ENCODE data around the gene STAT4. TPM values are rescaled to one million over a fixed set of nuclear protein-coding genes. Genes with fewer than 3 reads are reported as not detected.

STAT4 gene
- total RNA-seq, 2 experiments from 2014 or later, result 80.6 to 81.0 TPM

GRCh38 chr2:191143791-191144190 is 7.0 kb downstream of the STAT4 start:
- Mint-ChIP-seq H3K27ac (peak overlapping the region; percentile 1), H3K27me3 (no peaks in the 10 kb centered on the region), H3K4me3 (no peak overlapping the region), H3K36me3 (peaks cover 65% of the 10 kb centered on the region), H3K4me1 (peaks cover 62% of the 10 kb centered on the region), H3K9me3 (peaks cover 16% of the 10 kb centered on the region)
- no peak for DNase-seq

DNA sequence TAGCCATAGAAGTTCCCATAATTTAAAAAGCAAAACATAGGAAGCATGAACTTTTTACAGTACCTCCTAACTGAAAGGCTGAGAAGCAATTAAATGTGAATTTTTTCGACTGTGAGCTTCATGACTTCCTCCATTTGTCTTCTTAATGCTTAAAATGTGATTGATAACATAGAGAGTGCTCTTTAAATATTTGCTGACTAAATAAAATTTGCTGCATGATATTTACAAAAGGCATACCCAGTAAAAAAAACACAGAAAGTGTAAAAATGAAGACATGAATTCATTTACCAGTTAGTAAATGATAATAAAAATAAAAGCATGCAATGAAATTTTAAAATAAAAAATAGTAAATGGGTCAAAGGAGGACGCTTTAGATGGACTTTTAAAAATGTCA is 21.9 kb downstream of the STAT4 start:
- Mint-ChIP-seq H3K36me3 (peaks cover 66% of the 10 kb centered on the region), H3K9me3 (peaks cover 9% of the 10 kb centered on the region), H3K4me3 (no peak overlapping the region), H3K4me1 (peaks cover 49% of the 10 kb centered on the region), H3K27ac (peak overlapping the region; percentile 86), H3K27me3 (no peaks in the 10 kb centered on the region)
- no peak for DNase-seq

DNA sequence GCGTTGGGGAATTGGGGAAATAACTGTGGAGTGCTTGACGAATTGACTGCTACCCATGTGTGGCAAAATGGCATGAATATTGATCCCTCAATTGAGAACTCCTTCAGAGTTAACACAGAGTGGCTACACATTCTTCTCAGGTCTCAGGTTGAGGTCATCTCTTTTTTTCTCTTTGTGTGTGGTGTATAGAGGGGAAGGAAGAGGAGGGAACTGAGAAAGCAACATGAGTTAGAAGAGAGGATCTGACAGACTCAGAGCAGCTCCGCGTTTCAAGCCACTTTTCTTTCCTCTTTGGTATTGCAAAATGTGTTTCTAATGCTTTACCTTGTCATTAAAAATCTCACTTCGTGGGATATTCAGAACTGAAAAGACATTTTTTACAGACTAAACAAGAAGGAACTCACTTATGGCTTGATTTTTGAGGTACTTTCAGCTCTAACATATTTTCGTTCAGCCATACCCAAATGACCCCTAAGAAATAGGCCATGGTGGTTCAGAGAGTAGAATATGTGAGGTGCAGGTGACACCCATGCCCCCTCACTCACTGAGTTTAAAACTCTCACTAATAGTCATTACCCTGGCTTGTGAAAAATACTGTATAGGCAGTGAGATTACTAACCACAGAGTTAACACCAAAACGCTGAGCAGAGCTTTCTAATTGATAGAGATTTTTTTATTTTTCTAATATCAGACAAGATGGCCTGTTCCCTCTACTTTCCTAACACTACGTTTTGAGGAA is 22.5 kb downstream of the STAT4 start:
- Mint-ChIP-seq H3K4me1 (peaks cover 47% of the 10 kb centered on the region), H3K9me3 (peaks cover 9% of the 10 kb centered on the region), H3K27ac (peak overlapping the region; percentile 86), H3K36me3 (peaks cover 67% of the 10 kb centered on the region), H3K27me3 (no peaks in the 10 kb centered on the region), H3K4me3 (peak overlapping the region; percentile 58)
- no peak for DNase-seq

GRCh38 chr2:191127235-191127634 is 23.6 kb downstream of the STAT4 start:
- H3K4me3 Mint-ChIP-seq, result no peak overlapping the region
- DNase-seq, result no peak
- H3K4me1 Mint-ChIP-seq, result peaks cover 54% of the 10 kb centered on the region
- H3K27ac Mint-ChIP-seq, result peak overlapping the region; percentile 86
- peaks cover 67% of the 10 kb centered on the region for H3K36me3 Mint-ChIP-seq
- no peaks in the 10 kb centered on the region for H3K27me3 Mint-ChIP-seq
- H3K9me3 Mint-ChIP-seq, result peaks cover 7% of the 10 kb centered on the region

GRCh38 chr2:191126386-191127085 is 24.3 kb downstream of the STAT4 start:
- H3K27ac Mint-ChIP-seq, result peak overlapping the region; percentile 40
- H3K36me3 Mint-ChIP-seq, result peaks cover 64% of the 10 kb centered on the region
- H3K9me3 Mint-ChIP-seq, result peaks cover 7% of the 10 kb centered on the region
- DNase-seq, result no peak
- no peaks in the 10 kb centered on the region for H3K27me3 Mint-ChIP-seq
- no peak overlapping the region for H3K4me3 Mint-ChIP-seq
- peaks cover 51% of the 10 kb centered on the region for H3K4me1 Mint-ChIP-seq

DNA sequence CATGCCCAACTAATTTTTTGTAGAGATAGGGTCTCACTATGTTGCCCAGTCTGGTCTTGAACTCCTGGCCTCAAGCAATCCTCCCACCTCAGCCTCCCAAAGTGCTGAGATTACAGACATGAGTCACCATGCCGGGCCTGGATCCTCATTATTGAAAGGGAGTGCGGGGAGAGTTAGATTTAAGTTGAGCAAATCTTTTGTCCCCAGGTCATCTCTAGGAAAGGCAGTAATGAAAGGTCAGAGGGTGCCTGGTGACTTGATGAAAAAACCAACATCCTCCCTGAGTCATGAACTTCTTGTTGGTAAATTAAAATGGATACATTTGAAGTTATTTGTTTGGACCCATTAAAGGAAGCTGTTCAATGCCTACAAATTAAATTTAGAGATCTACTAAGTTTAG is 25.1 kb downstream of the STAT4 start:
- Mint-ChIP-seq H3K36me3 (peaks cover 68% of the 10 kb centered on the region), H3K27ac (no peak overlapping the region), H3K4me3 (no peak overlapping the region)

DNA sequence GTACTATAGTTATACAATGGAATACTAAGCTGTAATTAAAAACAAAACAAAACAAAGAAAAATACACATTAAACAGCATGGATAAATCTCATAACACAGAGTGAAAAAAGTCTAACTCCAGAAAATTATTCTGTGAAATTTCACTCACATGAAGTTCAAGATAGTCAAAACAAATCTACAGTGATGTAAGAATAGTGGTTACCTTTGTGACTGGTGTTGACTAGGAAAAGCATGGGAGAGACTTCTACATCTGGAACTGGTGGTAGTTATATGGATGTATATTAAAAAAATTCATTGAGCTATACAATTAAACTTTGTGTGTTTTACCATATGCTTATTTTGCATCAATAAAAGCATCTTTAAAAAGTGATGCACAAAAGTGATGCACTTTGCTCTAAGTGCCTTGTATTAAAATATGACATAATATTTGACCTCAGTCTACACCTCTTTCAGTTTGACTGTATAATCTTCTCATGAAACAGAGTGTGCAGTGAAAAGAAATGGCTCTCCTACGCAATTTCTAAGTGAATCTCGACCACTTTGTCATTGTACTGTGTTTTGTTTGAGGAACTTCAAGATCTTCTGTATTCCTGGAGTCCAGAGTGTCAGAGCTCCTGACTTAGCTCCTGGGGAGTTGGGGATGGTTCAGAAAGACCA is 28.0 kb downstream of the STAT4 start:
- Mint-ChIP-seq H3K9me3 (peaks cover 5% of the 10 kb centered on the region), H3K27me3 (no peaks in the 10 kb centered on the region), H3K27ac (peak overlapping the region; percentile 43), H3K4me1 (peaks cover 47% of the 10 kb centered on the region), H3K36me3 (peaks cover 75% of the 10 kb centered on the region), H3K4me3 (no peak overlapping the region)
- no peak for DNase-seq

More for the DNA sequence above, 25.1 kb downstream of the STAT4 start:
- peaks cover 6% of the 10 kb centered on the region for H3K9me3 Mint-ChIP-seq
- H3K4me1 Mint-ChIP-seq, result peaks cover 51% of the 10 kb centered on the region
- no peak for DNase-seq
- no peaks in the 10 kb centered on the region for H3K27me3 Mint-ChIP-seq

DNA sequence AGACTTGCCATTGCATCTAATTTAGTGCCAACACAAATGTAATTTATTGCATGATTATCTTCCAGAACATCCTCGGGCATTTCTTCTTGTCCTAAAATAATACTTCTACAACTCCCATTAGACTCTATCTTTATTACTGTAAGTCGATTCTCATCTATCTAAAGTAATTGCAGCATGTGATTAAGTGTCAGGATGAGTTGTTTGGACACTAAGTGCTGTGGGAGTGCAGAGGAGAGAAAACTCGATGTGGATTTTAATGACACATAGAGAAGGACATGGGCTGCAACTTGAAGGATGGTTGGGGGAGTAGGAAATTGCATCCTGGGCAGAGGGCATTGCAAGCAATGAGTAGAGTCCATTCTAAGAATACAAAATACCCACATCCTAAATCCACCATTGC is 33.5 kb downstream of the STAT4 start:
- Mint-ChIP-seq H3K9me3 (peaks cover 2% of the 10 kb centered on the region), H3K4me1 (peaks cover 60% of the 10 kb centered on the region), H3K36me3 (peaks cover 79% of the 10 kb centered on the region), H3K27ac (no peak overlapping the region), H3K4me3 (no peak overlapping the region), H3K27me3 (no peaks in the 10 kb centered on the region)
- DNase-seq, result no peak

DNA sequence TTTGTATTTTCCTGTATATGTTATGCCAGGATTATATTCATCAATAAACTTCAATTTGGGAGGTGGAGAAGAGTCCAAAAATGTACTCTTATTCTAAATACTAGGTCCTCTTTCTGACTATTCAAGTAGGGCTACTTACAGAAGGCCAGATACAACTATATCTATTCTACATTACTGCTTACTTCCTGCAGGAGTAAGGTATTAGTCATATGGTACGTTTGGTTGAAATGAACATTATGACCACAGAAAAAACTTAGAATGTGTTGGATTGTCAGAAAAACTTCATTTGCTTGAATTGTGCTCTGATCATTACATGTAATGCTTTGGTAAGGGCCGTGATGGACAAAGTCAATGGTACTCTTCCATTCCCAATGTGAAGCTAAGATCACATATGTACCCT is 35.0 kb downstream of the STAT4 start:
- Mint-ChIP-seq H3K4me3 (no peak overlapping the region), H3K27me3 (no peaks in the 10 kb centered on the region), H3K9me3 (peaks cover 2% of the 10 kb centered on the region), H3K36me3 (peaks cover 74% of the 10 kb centered on the region), H3K27ac (peak overlapping the region; percentile 95), H3K4me1 (peaks cover 67% of the 10 kb centered on the region)
- DNase-seq, result no peak

DNA sequence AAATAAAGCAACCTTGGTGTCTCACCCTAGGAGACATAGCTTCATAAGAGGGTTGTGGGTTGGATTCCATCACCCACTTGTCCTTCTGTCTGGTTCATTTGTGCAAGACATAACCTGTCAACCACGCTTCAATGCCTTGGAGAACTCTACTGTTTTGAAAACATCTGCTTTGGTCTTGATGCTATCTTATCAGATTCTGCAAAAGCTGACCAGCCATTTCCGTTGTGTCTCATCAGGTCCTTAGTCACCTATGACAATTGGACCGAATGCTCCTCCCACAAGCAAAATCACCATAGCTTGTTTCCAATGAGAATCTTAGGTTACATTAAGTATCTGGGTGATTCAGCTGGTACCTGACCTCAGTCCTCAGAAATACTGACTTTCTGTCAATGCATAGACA is 35.4 kb downstream of the STAT4 start:
- peaks cover 73% of the 10 kb centered on the region for H3K36me3 Mint-ChIP-seq
- peak; percentile 49 for DNase-seq
- peak overlapping the region; percentile 25 for H3K4me3 Mint-ChIP-seq
- no peaks in the 10 kb centered on the region for H3K27me3 Mint-ChIP-seq
- peaks cover 68% of the 10 kb centered on the region for H3K4me1 Mint-ChIP-seq
- peaks cover 2% of the 10 kb centered on the region for H3K9me3 Mint-ChIP-seq
- H3K27ac Mint-ChIP-seq, result peak overlapping the region; percentile 95

DNA sequence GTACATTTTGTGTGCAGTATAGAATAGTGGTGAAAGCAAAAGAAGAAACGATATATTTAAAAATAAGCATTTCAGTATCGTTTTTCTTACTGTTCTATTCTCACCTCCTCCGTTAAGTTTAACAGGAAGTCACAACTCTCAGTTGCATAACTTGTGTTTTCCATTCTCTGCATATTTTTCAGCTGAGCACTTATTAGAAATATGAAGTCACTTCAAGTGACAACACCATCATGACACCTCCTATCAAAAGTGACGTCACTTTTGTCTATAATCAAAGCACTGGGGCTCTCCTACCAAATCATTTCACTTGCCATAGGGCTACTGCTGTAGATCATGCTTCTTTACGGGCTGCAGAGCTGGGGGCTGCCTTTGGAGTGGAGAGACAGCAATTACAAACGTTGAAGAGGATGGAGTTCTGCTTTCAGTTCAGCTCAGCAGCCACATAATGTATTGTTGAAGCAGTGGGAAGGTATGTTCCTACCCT is 36.3 kb downstream of the STAT4 start:
- H3K36me3 Mint-ChIP-seq, result peaks cover 75% of the 10 kb centered on the region
- DNase-seq, result peak; percentile 42
- peak overlapping the region; percentile 95 for H3K27ac Mint-ChIP-seq
- H3K4me1 Mint-ChIP-seq, result peaks cover 77% of the 10 kb centered on the region
- H3K9me3 Mint-ChIP-seq, result peaks cover 2% of the 10 kb centered on the region
- H3K27me3 Mint-ChIP-seq, result no peaks in the 10 kb centered on the region
- H3K4me3 Mint-ChIP-seq, result peak overlapping the region; percentile 60

GRCh38 chr2:191113761-191114160 is 37.0 kb downstream of the STAT4 start:
- H3K27ac Mint-ChIP-seq, result peak overlapping the region; percentile 95
- peaks cover 79% of the 10 kb centered on the region for H3K4me1 Mint-ChIP-seq
- peaks cover 72% of the 10 kb centered on the region for H3K36me3 Mint-ChIP-seq
- no peaks in the 10 kb centered on the region for H3K9me3 Mint-ChIP-seq
- H3K4me3 Mint-ChIP-seq, result no peak overlapping the region
- H3K27me3 Mint-ChIP-seq, result no peaks in the 10 kb centered on the region
- no peak for DNase-seq

- DNase-seq, result no peak
- peaks cover 69% of the 10 kb centered on the region for H3K36me3 Mint-ChIP-seq
- no peaks in the 10 kb centered on the region for H3K9me3 Mint-ChIP-seq
- no peaks in the 10 kb centered on the region for H3K27me3 Mint-ChIP-seq
- peak overlapping the region; percentile 95 for H3K27ac Mint-ChIP-seq
- H3K4me3 Mint-ChIP-seq, result no peak overlapping the region
- H3K4me1 Mint-ChIP-seq, result peaks cover 85% of the 10 kb centered on the region
Measured at GRCh38 chr2:191112448-191112901, 38.3 kb downstream of the STAT4 start.

GRCh38 chr2:191109888-191110287 is 40.9 kb downstream of the STAT4 start:
- no peaks in the 10 kb centered on the region for H3K27me3 Mint-ChIP-seq
- peaks cover 67% of the 10 kb centered on the region for H3K36me3 Mint-ChIP-seq
- peak overlapping the region; percentile 87 for H3K27ac Mint-ChIP-seq

DNA sequence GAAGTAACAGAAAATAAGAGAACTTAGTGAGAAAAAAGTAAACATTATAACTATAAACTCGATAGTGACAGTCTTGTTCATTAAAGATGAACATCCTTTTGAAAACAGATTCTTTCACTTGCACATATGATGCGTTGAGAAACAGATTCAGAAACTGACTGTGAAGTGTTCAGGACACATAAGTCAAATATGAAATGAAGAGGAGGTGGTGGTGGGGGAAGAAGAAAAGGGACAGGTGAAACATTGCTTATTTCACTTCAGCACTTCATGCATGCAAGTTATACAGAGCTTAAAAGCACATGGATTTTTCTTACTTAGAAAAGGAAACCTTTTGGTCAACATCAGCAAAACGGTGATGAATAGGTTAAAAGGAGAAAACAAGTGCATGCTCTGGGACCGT is 42.5 kb downstream of the STAT4 start:
- peak overlapping the region; percentile 8 for H3K4me3 Mint-ChIP-seq
- peak overlapping the region; percentile 87 for H3K27ac Mint-ChIP-seq
- H3K4me1 Mint-ChIP-seq, result peaks cover 75% of the 10 kb centered on the region
- no peaks in the 10 kb centered on the region for H3K27me3 Mint-ChIP-seq
- peaks cover 60% of the 10 kb centered on the region for H3K36me3 Mint-ChIP-seq
- no peaks in the 10 kb centered on the region for H3K9me3 Mint-ChIP-seq
- no peak for DNase-seq

More at GRCh38 chr2:191109888-191110287, 40.9 kb downstream of the STAT4 start:
- Mint-ChIP-seq H3K4me3 (peak overlapping the region; percentile 57), H3K9me3 (no peaks in the 10 kb centered on the region), H3K4me1 (peaks cover 77% of the 10 kb centered on the region)
- DNase-seq, result peak; percentile 66
